Chondrocyte (in vitro differentiated cells): ENCODE results near the gene SPNS3. TPM values are rescaled to one million over a fixed set of nuclear protein-coding genes. Genes with fewer than 3 reads are reported as not detected.
A peak's percentile ranks its signal among the peaks of the same experiment; 100 is the strongest.

ENCODE experiments used
- DNase-seq: peaks from one replicate; pipeline ENCODE4 v3.0.0; 2021; ENCODE audit warnings: mixed read lengths, low spot score
- H3K27ac Mint-ChIP-seq: one replicate; pipeline ENCODE4 v1.8.0; 2021; ENCODE audit warnings: mild to moderate bottlenecking, moderate library complexity, mixed read lengths; ENCODE audit not compliant: unreplicated experiment
- H3K27me3 Mint-ChIP-seq: 2 replicates; pipeline ENCODE4 v1.8.0; 2021; ENCODE audit warnings: low read depth, mixed read lengths
- H3K36me3 Mint-ChIP-seq: 2 replicates; pipeline ENCODE4 v1.8.0; 2021; ENCODE audit warnings: low read depth, mixed read lengths
- H3K4me1 Mint-ChIP-seq: 2 replicates; pipeline ENCODE4 v1.8.0; 2021; ENCODE audit warnings: low read depth, mild to moderate bottlenecking, mixed read lengths
- H3K4me3 Mint-ChIP-seq: one replicate; pipeline ENCODE4 v1.8.0; 2021; ENCODE audit warnings: mild to moderate bottlenecking, moderate library complexity, mixed read lengths; ENCODE audit not compliant: unreplicated experiment
- H3K9me3 Mint-ChIP-seq: 2 replicates; pipeline ENCODE4 v1.8.0; 2021; ENCODE audit warnings: low read depth, mixed read lengths
- CTCF ChIP-seq: fragments of 200-600 bp; sonication (generic); IDR thresholded peaks from 2 replicates; pipeline ENCODE4 v1.5.0; 2021; ENCODE audit warnings: antibody characterized with exemption, mild to moderate bottlenecking, moderate library complexity
- total RNA-seq: library from RNA; stranded (reverse); gene quantifications from 3 replicates; pipeline ENCODE4 v1.2.1, GENCODE V29; 2021

The SPNS3 gene
- total RNA-seq, 1 donor from 2014 or later, result not detected

- no peak for DNase-seq
- Mint-ChIP-seq H3K27ac (no peak within 1 kb of the TSS), H3K27me3 (peaks cover 41% of the 10 kb centered on the region), H3K4me1 (peaks cover 14% of the 10 kb centered on the region), H3K9me3 (no peaks in the 10 kb centered on the region), H3K4me3 (peak within 1 kb of the TSS; percentile 68), H3K36me3 (peaks cover 2% of the 10 kb centered on the region)
- no peak for TF ChIP-seq CTCF
Measured at GRCh38 chr17:4498461-4499397, 65.0 kb downstream of the SPNS3 start, which contains the start of gene SPNS2. Gene SPNS2, plus strand, starts transcription at chr17:4498881. Its CDS starts 167 bp downstream, at chr17:4499048.

- no peak overlapping the region for H3K27ac Mint-ChIP-seq
- DNase-seq, result no peak
- TF ChIP-seq CTCF, result no peak
- H3K36me3 Mint-ChIP-seq, result peaks cover 2% of the 10 kb centered on the region
- H3K4me1 Mint-ChIP-seq, result peaks cover 14% of the 10 kb centered on the region
- H3K27me3 Mint-ChIP-seq, result peaks cover 37% of the 10 kb centered on the region
- peak overlapping the region; percentile 68 for H3K4me3 Mint-ChIP-seq
- H3K9me3 Mint-ChIP-seq, result no peaks in the 10 kb centered on the region
Measured at GRCh38 chr17:4499431-4500190, 65.9 kb downstream of the SPNS3 start.

DNA sequence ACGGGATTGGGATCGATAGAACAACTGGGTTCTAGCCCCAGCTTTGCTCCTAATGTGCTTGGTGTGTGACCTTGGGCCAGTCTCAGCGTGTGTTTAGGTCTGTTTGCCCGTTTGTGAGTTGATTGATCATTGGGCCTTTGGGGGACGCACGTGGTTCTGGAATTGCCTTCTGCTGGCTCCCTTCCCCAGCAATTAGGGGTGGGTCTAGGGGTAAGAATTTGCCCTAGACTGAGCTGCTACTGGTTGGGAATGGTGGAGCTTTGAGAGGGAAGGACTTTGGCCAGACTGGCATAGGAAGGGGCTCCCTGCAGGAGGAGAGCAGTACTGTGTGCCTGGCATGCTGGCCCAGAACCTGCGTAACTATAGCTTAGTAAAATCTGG lies 66.4 kb downstream of the SPNS3 start:
- peaks cover 42% of the 10 kb centered on the region for H3K27me3 Mint-ChIP-seq
- H3K36me3 Mint-ChIP-seq, result peaks cover 2% of the 10 kb centered on the region
- H3K4me1 Mint-ChIP-seq, result peaks cover 14% of the 10 kb centered on the region
- H3K9me3 Mint-ChIP-seq, result no peaks in the 10 kb centered on the region
- no peak overlapping the region for H3K4me3 Mint-ChIP-seq
- no peak for TF ChIP-seq CTCF
- no peak for DNase-seq
- H3K27ac Mint-ChIP-seq, result no peak overlapping the region

- H3K4me3 Mint-ChIP-seq, result no peak overlapping the region
- DNase-seq, result no peak
- H3K4me1 Mint-ChIP-seq, result peaks cover 14% of the 10 kb centered on the region
- no peak for TF ChIP-seq CTCF
- H3K9me3 Mint-ChIP-seq, result no peaks in the 10 kb centered on the region
- no peak overlapping the region for H3K27ac Mint-ChIP-seq
- H3K27me3 Mint-ChIP-seq, result peaks cover 44% of the 10 kb centered on the region
- peaks cover 2% of the 10 kb centered on the region for H3K36me3 Mint-ChIP-seq
Measured at GRCh38 chr17:4501295-4501949, 67.7 kb downstream of the SPNS3 start.
